Esophagus muscularis mucosa (tissue), 3 donors: ENCODE results near the gene INPP4B.

ENCODE experiments used
- CTCF ChIP-seq, 3 experiments: fragments of 200-600 bp in 2 of 3; fragments of 450-650 bp in 1 of 3; sonication (generic) in 2 of 3; IDR thresholded peaks; one replicate each; pipeline ENCODE4 v1.5.1; 2017 to 2019; ENCODE audit warnings: antibody characterized with exemption in 3 of 3, mild to moderate bottlenecking in 2 of 3, moderate library complexity in 1 of 3
- POLR2A ChIP-seq: fragments of 450-650 bp; IDR thresholded peaks from one replicate; pipeline ENCODE4 v1.6.1; 2017; ENCODE audit warnings: antibody characterized with exemption, moderate library complexity, mild to moderate bottlenecking, low read depth

GRCh38 chr4:142700531-142700930, 145.6 kb downstream of the INPP4B start:
- no peak for TF ChIP-seq POLR2A
- no peak for TF ChIP-seq CTCF (IDR thresholded peaks at IDR 0.05)
